Neural crest cell (in vitro differentiated cells): ENCODE data around the gene SLC5A12. TPM values are rescaled to one million over a fixed set of nuclear protein-coding genes. Genes with fewer than 3 reads are reported as not detected.

Source experiments
- DNase-seq: peaks from one replicate; pipeline ENCODE4 v3.0.0; 2021; ENCODE audit warnings: low read depth, mixed read lengths, low spot score
- H3K27ac Mint-ChIP-seq: one replicate; pipeline ENCODE4 v1.8.0; 2021; ENCODE audit warnings: mild to moderate bottlenecking, mixed read lengths; ENCODE audit not compliant: unreplicated experiment
- H3K27me3 Mint-ChIP-seq: 2 replicates; pipeline ENCODE4 v1.8.0; 2021; ENCODE audit warnings: low read depth, mild to moderate bottlenecking, mixed read lengths
- H3K36me3 Mint-ChIP-seq: 2 replicates; pipeline ENCODE4 v1.8.0; 2021; ENCODE audit warnings: low read depth, mild to moderate bottlenecking, mixed read lengths
- H3K4me1 Mint-ChIP-seq: 2 replicates; pipeline ENCODE4 v1.8.0; 2021; ENCODE audit warnings: mixed read lengths
- H3K4me3 Mint-ChIP-seq: one replicate; pipeline ENCODE4 v1.8.0; 2021; ENCODE audit warnings: mild to moderate bottlenecking, mixed read lengths
- H3K9me3 Mint-ChIP-seq: 2 replicates; pipeline ENCODE4 v1.8.0; 2021; ENCODE audit warnings: mixed read lengths
- total RNA-seq: library from RNA; stranded (reverse); gene quantifications from 2 replicates; pipeline ENCODE4 v1.2.1, GENCODE V29; 2021
- TF ChIP-seq, protein P1 (sequence below): fragments of 200-600 bp; sonication (generic); conservative IDR thresholded peaks from 2 replicates; pipeline ENCODE4 v1.5.0; 2021; ENCODE audit warnings: antibody characterized with exemption, mild to moderate bottlenecking

The SLC5A12 gene
- total RNA-seq, 1 donor from 2014 or later: 3.4 TPM

DNA sequence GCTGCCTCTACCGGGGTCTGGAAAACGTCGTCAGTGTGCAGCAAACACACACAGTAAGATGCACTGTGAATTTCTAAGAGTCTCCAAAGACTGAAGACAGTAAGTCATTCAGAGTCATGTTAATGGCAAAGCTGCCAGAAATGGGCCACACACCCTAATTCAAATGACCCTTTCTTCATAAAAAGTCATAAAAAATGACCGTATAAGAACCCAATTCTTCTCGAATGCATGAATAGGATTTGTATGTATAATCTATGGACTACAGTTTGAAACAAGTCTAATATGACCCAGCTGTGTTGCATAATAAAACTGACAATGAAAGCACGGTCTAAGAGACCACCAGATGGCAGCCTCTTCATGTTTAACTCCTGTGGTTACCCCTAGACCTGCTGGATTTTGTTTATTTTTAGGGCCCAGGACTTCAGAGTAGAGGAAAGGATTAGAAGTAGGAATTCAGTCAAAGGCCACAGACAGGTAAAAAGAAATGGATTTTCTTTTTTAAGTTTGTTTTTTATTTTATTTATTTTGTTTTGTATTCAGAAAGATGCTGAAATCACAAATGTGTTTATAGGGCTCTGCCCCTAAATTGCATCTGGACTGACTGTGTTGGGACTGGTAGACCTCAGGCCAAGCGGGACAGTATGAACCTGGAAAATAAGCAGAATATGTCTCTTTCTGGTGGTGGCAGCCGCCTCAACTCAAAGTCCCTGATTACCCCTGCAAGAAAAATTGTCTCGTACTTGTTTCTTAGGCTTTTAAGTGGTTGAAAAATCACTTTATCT, 32.1 kb upstream of the SLC5A12 start:
- no peaks in the 10 kb centered on the region for H3K27me3 Mint-ChIP-seq
- peak overlapping the region; percentile 47 for H3K27ac Mint-ChIP-seq
- H3K9me3 Mint-ChIP-seq: peaks cover 5% of the 10 kb centered on the region
- TF ChIP-seq, protein P1, sequence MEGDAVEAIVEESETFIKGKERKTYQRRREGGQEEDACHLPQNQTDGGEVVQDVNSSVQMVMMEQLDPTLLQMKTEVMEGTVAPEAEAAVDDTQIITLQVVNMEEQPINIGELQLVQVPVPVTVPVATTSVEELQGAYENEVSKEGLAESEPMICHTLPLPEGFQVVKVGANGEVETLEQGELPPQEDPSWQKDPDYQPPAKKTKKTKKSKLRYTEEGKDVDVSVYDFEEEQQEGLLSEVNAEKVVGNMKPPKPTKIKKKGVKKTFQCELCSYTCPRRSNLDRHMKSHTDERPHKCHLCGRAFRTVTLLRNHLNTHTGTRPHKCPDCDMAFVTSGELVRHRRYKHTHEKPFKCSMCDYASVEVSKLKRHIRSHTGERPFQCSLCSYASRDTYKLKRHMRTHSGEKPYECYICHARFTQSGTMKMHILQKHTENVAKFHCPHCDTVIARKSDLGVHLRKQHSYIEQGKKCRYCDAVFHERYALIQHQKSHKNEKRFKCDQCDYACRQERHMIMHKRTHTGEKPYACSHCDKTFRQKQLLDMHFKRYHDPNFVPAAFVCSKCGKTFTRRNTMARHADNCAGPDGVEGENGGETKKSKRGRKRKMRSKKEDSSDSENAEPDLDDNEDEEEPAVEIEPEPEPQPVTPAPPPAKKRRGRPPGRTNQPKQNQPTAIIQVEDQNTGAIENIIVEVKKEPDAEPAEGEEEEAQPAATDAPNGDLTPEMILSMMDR: peak; percentile 90
- DNase-seq: peak; percentile 20
- H3K4me1 Mint-ChIP-seq: peaks cover 26% of the 10 kb centered on the region
- H3K4me3 Mint-ChIP-seq: no peak overlapping the region
- H3K36me3 Mint-ChIP-seq: no peaks in the 10 kb centered on the region

DNA sequence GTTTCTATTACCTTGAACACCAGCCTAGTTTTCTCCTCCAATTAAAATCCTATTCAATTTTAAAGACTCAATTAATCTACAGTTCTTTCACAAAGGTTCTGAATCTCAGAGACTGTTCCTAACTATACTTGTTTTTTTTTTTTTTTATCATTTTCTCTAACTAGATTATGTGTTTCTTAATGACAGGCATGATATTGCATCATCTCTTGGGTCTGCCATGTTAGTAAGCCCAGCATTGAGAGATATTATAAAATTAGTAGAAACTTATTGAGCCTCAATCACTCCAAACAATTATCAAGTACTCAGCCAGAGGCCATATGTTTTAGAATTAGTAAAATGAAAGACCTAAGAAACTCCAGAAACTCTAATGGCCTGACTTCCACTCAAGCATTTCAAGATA, 28.1 kb upstream of the SLC5A12 start:
- Mint-ChIP-seq H3K27me3 (no peaks in the 10 kb centered on the region), H3K9me3 (no peaks in the 10 kb centered on the region), H3K27ac (no peak overlapping the region), H3K36me3 (no peaks in the 10 kb centered on the region), H3K4me1 (peaks cover 17% of the 10 kb centered on the region), H3K4me3 (no peak overlapping the region)
- TF ChIP-seq, protein P1: no peak
- no peak for DNase-seq

GRCh38 chr11:26743622-26744021, 21.8 kb upstream of the SLC5A12 start:
- Mint-ChIP-seq H3K27ac (no peak overlapping the region), H3K27me3 (no peaks in the 10 kb centered on the region), H3K36me3 (no peaks in the 10 kb centered on the region), H3K9me3 (no peaks in the 10 kb centered on the region), H3K4me1 (peaks cover 12% of the 10 kb centered on the region), H3K4me3 (no peak overlapping the region)
- TF ChIP-seq, protein P1: no peak
- DNase-seq: no peak

- peaks cover 12% of the 10 kb centered on the region for H3K4me1 Mint-ChIP-seq
- TF ChIP-seq, protein P1: no peak
- no peak overlapping the region for H3K27ac Mint-ChIP-seq
- no peaks in the 10 kb centered on the region for H3K9me3 Mint-ChIP-seq
- no peaks in the 10 kb centered on the region for H3K27me3 Mint-ChIP-seq
- H3K4me3 Mint-ChIP-seq: no peak overlapping the region
- no peaks in the 10 kb centered on the region for H3K36me3 Mint-ChIP-seq
- no peak for DNase-seq
Measured at GRCh38 chr11:26742966-26743365, 21.1 kb upstream of the SLC5A12 start.

DNA sequence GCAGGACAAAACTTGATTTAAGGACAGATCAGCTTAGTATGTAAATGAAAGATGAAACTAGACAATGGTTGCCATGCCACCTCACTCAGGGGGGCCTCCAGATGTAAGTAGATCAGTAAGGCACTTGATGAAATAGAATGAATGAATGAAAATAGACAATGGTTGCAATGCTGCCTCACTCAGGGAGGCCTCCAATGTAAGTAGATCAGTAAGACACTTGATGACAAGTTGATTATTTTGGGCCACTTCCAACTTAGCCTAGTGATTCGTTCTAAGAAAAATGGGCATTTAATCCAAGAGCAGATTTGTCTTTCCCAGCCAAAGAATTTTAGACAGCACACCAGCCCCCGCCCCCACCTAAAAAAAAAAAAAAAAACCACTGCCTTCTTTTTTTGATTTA, 19.2 kb upstream of the SLC5A12 start:
- H3K9me3 Mint-ChIP-seq: peaks cover 2% of the 10 kb centered on the region

More for the DNA sequence above, 19.2 kb upstream of the SLC5A12 start:
- H3K36me3 Mint-ChIP-seq: no peaks in the 10 kb centered on the region
- H3K27me3 Mint-ChIP-seq: no peaks in the 10 kb centered on the region
- H3K27ac Mint-ChIP-seq: no peak overlapping the region
- DNase-seq: no peak
- H3K4me3 Mint-ChIP-seq: no peak overlapping the region
- peaks cover 12% of the 10 kb centered on the region for H3K4me1 Mint-ChIP-seq
- TF ChIP-seq, protein P1: no peak
